Measurements from ENCODE around the gene S100A8.

Gene S100A8

DNA sequence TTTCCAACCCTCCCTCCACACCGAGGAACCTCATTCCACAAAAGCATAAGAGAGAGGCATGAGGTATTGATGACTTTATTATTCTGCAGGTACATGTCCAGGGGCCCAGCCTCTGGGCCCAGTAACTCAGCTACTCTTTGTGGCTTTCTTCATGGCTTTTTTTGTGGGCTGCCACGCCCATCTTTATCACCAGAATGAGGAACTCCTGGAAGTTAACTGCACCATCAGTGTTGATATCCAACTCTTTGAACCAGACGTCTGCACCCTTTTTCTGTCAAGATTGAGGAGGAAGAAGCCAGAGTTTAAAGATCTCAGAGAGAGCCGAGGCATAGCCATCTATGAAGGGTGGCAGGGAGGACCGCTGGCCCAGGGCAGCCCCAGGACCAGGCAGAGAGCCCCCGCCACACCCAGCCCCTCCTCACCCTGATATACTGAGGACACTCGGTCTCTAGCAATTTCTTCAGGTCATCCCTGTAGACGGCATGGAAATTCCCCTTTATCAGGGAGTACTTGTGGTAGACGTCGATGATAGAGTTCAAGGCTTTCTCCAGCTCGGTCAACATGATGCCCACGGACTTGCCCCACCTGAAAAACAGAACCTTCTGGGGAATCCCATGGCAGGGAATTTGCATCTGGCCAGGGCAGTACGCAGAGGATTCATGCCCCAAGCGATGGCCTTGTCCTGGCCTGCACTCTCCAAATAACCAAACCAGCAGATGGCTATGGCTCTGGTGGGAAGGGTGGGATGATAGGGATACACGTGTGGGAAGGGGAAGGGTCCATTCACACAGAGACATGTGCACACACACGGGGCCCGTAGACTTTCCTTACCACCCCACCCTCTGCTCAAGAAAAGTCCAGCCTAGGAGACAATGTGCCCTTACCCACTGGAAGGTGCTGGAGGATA, 647 bp downstream of the S100A8 start:
- no peak for DNase-seq (ENCODE audit: low read depth)

DNA sequence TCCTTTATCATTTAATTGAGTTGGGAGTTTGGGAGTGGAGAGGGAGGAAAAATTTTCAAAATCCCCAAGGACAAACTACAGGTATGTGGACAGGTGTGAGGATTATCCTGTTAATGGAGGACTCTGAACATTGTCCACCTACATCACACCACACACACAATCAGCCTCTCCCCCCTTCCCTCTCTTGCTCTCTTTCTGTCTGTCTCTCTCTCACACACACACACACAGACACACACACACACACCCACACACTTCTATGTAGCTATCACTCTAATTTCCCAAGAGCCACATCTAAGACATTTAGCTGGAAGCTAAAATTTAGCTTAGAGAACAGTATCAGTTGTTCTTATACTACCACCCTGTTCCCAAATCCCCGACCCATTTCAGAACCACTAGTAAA, 1.5 kb downstream of the S100A8 start:
- DNase-seq (ENCODE audit: low read depth): no peak

DNA sequence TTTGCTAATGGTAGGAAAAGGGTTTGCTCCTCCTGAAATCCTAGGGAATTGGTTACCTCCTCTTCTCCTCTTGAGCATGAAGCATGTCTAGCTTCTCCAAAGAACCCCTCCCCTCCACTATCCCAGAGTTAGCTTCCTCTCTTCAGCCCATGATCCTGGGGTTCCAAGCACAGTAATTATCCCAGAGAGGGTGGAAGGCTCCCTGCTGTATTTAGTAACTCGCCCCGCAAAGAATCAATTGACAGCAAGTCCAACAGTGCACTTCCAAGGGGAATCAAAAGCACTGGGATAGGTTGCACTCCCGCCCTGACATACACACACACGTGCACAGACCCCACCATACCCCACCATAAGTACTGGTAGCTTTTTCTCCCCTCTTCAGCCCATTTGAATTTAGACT, 3.1 kb downstream of the S100A8 start:
- no peak for DNase-seq (ENCODE audit: low read depth)

DNA sequence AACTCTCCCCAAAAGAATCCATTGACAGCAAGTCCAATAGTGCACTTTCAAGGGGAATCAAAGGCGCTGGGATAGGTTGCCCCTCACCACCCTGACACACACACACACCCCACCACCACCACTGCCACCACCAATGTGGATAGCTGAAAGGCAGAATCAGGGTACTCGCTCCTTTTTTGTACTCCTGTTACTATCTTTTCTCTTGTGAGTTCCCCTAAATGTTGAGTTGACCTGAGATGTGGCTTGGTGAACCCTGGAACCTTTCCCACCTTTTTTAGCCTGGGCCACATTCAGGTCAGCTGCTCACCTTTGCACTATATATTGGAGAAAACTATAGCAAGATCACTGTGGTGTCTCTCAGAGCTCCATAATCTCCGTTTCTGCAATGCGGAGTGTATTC, 3.9 kb downstream of the S100A8 start:
- no peak for DNase-seq (ENCODE audit: low read depth)

DNA sequence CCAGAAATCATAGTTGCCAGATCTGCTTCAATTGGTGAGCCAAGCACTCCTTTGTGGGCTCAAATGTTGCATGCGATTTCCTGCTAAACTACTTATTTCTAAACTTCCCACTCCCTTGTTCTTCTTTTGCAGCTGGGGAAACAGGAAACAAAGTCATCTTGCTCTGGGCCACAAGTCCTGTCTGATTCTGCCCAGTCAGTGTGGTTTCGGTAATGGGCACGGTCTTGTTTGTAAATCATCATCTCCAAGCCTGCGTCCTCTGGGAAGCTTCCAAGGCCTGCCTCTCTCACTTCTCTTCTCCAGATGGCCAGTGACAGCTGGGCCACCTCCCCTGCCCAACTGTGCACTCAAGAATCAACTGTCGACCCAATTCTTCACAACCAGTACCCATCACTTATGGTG, 4.4 kb downstream of the S100A8 start:
- no peak for DNase-seq (ENCODE audit: low read depth)

DNA sequence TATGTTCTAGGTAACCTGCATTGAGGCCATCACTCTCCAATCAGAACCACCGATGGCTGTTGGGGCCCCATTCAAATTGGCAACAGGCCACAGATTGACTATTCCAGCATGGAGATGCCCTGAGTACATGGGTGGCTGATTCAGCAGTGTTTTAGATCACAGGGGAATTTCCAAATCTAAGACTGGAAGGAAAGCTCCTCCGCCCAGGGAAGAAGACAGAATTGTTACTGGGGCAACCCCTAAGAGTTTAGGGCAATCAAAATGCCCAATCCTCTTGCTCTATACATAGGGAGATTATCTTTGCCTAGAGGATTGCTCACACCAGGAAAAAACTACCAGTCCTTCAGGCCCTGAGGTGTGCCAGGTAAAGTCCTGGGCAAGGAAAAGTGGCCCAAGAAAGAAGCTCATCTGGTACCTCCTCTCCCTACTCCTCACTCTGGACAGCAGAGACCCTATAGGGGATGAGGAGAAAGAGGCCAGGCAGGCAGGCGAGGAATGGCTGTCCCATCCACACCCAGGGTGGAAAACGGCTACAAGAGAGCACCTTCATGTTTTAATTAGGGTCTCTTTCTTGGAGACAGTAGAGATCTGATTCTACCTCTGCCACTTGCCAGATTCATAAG, 5.8 kb downstream of the S100A8 start:
- DNase-seq (ENCODE audit: low read depth): no peak

DNA sequence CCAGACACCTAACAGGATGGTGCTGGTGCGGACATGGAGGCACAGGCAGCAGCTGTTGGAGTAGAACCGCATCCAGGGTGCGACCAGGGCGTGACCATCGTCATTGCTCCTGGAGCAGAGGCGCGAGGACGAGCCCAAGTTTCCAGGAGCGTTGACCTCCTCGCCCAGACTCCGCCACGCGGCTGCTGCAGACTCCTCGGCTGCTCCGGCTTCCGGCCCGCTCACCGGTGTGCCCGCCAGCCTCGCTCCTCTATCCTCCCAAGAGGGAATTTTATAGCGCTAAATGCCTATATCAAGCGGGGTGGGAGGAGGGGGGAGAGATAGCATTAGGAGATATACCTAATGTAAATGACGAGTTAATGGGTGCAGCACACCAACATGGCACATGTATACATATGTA, 10.2 kb downstream of the S100A8 start:
- no peak for DNase-seq (ENCODE audit: low read depth)

DNA sequence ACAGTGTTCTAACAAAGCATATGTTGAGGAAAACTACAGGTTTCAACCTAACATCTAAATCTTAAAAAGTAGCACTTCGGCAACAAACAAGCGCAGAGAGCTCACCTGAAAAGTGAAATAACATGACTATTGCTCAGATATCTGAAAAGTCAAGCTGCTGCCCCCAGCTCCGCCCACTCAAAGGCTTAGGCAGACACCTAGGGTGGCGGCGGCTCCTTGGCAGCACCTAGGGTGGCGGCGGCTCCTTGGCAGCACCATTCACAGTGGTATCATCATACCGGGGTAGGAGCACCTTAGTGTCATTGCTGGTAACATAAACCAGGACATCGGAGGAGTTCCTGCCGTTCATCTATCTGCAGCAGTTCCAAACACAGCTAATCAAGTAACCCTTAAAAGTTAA, 11.3 kb downstream of the S100A8 start:
- no peak for DNase-seq (ENCODE audit: low read depth)

DNA sequence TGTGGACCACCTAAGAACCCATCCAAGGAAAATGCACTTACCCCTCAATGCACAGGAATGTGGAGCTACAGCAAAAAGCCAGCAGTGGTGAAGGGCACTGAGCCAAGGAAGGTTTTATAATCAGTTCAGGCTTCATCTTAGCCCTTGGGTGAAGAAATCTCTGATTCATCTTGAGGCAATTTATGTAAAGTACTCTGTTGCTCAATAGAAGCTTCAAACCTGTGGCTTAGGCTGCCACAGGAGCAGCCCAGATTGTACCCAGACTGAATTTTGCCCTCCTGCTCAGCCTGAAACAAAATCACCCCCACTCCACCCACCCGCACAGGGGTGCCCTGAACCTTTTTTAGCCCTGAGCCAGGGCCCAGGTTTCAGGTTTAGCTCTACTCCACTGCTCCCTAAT, 15.4 kb downstream of the S100A8 start, which contains the start of gene S100A12:
Gene S100A12, minus strand, starts transcription at position 111 of the 400 bp plus-strand sequence. CDS start 1,029 bp downstream, outside the sequence.
- peak; percentile 95 for DNase-seq (ENCODE audit: low read depth)

DNA sequence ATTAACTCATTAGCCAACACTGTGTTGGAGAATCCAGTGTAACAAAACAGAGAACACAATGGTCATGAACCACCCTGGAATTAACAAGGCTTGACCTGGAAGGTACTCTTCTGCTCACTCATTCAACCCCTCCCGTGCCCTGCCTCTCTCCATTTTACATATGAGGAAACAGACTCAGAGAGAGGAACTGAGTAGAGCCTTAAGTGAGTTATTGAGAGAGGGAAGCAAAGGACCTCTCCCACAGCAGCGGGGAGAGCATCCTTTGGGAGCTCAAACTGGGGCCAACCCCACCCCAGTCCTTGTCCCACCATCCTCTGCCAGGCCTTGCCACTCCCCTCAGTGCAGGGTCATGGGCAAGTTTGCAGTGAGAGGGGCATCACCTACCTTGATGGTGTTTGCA, 16.8 kb downstream of the S100A8 start:
- no peak for DNase-seq (ENCODE audit: low read depth)

DNA sequence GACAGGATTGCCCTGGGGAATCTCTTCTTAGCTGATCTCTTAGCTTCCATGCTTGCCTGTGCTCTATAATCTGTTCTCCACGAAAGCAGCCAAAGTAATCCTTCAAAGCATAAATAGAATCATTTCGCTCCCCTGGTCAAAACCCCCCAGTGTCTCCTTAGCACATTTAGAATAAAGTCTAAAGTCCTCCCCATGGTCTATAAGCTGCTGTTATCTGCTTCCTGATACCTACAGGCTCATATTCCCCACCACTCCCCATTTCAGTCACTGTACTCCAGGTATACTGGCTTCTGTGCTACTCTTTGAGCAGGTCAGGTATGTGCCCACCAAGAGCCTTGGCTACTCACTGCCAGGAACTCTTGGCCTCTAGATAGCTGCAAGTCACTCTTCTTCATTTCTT, 18.3 kb downstream of the S100A8 start:
- no peak for DNase-seq (ENCODE audit: low read depth)

DNA sequence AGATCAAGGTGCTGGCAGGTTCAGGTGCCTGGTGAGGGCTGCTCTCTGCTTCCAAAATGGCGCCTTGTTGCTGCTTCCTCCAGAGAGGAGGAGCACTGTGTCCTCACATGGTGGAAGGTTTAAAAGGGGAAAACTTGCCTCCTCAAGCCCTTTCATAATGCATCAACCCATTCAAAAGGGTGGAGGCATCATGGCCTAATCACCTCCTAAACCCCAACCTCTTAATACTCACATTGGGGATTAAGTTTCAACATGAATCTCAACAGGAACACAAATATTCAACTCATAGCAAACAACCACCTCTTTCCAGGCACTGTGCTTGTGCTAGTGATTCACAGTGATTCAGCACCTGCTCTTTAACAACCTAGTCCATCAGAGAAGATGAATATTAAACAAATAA, 19.6 kb downstream of the S100A8 start:
- DNase-seq (ENCODE audit: low read depth): no peak

DNA sequence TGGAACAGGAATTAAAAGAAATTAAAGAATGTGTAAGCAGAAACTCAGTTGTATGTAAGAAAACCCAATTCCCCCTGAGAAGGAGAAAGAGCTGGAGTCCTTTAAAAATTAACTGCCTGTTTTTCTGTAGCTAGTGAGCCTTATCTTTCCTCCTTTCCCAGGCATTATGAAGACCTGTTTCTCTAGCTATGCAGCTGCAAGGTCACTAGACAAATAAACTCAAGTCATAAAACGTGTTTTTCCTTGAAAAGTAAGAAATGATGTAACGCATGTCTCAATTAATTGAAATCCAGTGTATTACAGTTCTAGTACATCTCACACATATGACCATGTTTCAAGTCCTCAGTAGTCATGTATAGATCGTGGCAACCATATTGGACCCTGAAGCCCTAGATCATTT, 20.7 kb downstream of the S100A8 start:
- DNase-seq (ENCODE audit: low read depth): no peak

DNA sequence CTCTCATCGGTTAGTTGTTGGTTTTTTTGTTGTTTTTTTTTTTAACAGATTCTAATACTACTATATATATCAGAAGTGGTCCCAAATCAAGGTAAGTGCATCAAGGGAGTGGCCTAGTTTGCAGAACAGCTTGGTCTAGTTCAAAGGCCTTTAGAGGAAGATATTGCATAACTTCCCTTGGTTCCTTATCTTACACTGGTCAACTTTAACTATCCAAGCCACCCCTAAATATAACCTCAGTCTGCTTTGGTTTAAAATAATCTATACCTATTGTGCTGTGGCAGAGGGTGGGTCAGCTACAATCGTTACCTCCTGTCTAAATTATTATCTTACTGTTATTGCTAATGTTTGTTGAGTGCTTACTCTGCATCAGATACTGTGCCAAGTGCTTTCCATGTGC, 22.4 kb downstream of the S100A8 start:
- no peak for DNase-seq (ENCODE audit: low read depth)

DNA sequence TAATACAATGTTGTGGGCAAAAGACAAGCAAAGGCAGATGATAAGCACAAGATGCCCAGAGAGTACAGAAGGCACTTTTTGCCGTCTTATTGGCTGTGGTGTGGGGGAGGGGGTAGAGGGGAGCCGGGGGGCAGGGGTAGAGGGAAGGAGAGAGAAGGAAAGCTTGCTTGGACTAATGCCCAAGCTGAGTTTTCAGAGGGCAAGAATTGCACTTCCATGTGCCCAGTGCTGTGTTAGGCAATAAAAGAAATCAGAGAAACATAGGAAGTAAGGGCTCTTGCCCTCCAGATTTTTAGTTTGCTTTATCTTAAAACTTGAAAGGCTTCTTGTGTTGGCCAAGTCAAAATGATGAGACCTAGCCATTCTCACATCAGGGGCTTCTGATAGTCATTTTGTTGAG, 23.8 kb downstream of the S100A8 start:
- DNase-seq (ENCODE audit: low read depth): no peak

DNA sequence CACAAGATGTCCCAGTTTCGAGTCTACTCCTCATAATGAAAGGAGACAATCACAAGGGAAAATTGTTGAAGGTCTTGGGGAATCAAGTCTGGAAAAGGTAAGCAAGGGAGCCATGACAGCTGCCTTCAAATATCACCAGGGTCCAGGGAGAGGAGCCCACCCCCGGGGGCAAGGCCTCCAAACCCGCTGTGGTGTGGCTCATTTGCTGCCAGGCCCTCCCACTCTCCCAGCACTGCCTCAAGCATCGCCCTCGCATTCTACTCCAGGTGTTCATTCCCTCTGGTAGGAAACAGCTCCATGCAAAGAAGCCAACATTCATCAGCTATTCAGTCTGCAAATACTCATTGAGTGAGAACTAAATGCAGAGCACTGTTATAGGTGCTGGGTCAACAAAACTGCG, 24.6 kb downstream of the S100A8 start:
- no peak for DNase-seq (ENCODE audit: low read depth)

DNA sequence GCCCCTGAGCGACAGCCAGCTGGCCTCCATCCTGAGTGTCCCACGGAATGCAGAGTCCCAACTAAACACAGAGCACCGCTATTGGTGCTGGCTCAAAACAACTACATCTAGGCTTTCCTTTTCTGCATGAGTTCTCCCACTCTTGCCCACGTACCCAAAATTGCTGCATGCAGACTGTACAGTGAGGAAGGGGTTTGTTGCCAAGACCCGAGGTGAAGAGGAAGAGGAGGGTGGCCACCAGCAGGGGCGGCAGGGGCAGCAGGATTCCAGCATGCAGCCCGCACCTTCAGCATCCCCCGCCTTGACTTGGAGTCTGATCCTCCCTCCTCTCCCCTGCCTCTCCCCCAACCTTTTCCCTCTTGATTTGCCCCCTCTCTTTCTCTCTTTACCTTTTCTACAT, 25.2 kb downstream of the S100A8 start:
- no peak for DNase-seq (ENCODE audit: low read depth)

DNA sequence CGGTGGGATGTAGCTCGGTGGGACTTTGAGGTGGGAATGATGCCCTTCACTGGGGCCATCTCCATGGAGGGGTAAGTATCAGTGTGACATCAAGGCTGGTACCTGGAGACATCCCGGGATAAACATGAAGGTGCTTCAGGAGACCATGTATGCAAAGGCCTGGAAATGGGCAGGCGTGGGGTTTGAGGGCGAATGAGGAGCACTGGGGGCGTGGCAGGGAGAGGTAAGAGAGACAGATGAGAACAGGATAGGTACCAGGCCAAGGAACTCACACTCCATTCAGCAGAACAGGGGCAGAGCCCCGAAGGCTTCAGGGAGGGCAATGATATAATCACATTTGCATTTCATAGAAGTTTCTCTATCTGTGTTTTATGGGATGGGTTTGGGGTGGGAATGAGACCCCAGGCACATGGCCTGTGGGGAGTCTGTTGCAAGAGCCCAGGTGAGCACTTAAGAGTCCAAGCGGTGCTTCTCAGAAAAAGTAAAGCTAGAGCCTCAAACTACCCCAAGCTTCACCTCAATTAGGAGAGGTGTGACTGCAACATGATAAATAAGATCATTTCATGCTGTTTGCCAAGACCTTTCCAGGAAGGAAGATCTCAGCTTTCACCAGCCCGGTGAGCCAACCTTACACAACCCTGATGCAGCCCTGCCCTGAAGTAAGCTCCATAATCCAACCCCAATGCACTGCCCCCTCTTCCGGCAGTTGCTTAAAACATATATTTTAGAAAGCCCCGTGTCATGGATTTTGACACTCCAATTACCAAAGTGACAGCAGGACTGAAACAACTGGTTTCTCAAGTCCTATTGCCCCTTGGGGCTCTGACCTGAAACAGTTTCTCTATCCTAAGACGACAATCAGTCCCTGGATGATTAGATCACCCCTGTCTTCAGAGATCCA, 25.9 kb downstream of the S100A8 start:
- no peak for DNase-seq (ENCODE audit: low read depth)

DNA sequence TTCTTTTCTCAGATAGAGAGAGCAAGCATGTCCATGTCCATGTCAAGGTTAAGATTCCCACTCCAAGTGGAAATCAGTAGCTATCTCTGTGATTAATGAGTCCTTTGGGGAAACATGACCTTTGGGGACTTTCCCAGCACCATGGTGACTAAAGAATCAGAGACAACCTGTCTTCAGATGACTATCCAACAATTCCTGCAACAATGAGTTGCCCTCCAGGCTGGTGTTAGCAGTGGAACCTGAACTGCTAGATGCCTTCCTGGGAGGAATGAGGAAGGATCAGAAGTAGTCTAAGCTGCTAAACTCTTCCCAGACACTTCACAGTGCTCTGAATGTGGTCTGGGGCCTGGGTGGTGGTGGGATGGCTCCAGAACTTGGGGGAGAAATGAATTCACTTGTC, 26.7 kb downstream of the S100A8 start:
- no peak for DNase-seq (ENCODE audit: low read depth)

DNA sequence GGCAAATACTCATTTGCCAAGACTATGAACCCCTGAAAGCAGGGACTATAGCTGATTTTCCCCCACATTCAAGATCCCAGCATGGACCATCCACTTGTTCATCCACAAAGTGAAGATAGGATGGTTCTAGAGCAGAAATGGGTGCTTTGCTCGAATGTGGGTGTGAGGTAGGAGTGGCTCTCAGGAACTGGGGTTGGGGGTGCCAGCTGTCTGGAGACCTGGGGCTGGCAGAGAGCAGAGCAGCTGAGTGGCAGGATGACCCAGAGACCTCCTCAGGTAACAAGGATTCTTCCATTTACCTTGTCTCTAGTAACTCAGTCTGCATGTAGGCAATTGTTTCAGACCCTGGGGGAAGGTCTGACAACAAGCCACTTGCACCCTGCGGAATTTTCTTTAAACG, 27.2 kb downstream of the S100A8 start:
- no peak for DNase-seq (ENCODE audit: low read depth)

DNA sequence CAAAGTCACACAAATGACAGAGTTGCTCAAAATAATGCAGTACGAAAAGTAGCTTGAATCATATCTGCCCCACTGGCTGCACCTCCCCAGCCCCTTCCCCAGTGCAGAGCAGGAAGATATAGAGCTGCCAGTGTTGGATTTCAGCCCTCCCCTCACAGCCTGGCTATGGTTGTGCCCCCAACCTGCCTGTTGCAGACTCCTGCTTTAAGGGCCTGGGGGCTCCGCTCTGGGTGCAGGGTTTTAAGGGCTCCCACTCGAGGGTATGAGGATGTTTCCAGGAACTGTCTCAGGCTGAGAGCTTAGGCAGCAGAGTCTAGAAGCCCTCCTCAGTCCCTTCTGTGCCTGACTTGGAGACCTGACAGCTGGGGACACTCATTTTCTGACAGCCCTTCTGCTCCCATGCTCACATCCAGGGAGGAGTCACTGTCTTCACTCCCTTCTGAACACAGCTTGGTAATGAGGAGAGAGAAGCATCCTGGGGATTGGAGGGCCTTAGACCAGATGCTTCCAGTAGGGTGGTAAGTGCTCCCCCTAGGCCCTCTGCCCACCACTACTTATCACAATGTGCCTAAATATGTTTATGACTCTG, 28.6 kb downstream of the S100A8 start:
- DNase-seq (ENCODE audit: low read depth): no peak

DNA sequence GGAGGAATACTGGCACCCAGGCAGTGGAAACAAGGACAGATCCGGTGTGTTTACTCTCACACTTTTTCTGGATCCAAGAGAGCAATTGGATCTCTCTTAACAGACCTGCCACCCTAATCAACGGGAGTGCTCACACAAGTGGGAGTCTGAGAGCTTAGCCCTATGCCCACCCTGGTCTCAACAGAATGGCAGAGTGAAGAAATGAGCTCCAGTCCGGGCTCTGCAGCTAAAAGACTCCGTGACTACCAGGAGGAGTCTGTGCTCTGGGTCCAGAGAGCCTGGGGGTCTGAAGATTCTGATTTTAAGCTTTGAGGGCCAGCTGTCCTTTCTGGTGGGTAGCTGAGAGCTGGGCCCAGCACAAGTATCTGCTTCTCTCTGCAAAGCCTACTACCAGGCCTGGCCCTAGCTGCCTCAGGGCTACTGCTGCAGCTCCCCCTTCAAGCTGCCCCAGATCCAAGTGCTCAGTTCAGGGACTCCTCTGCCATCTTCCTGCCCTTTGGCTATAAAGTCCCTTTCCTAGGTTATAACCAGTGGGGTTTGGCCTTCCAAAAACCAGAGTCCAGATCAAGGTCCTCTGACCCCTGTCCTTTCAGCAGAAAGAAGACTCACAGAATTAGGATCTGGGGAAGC, 29.3 kb downstream of the S100A8 start:
- DNase-seq (ENCODE audit: low read depth): no peak
